Stimulated activated CD8-positive, alpha-beta memory T cell treated with anti-CD3 and anti-CD28 coated beads, Interleukin-4, amount 100 ng/mL, for 24 hours (primary cell): ENCODE data around the gene POLR3B.
"Not testable (repeated sequence)": the region's sequence is repeated elsewhere in the genome, so short reads cannot be mapped to it uniquely, and the experiment has no call there.

Experiments
- DNase-seq: peaks from one replicate; pipeline ENCODE4 v3.0.0-alpha.2; 2020; ENCODE audit warnings: low read depth

The POLR3B gene

GRCh38 chr12:106357549-106358395 lies at the start of gene POLR3B:
Gene POLR3B (plus strand): TSS chr12:106357748. CDS start chr12:106357880, 132 bp downstream.
- DNase-seq = peak; percentile 93

- no peak for DNase-seq
Measured at GRCh38 chr12:106308121-106308520, 49.4 kb upstream of the POLR3B start.

GRCh38 chr12:106308611-106309010 lies 48.9 kb upstream of the POLR3B start:
- DNase-seq = no peak

- no peak for DNase-seq
Measured at GRCh38 chr12:106309671-106310505, 47.7 kb upstream of the POLR3B start.

GRCh38 chr12:106310687-106311086 lies 46.9 kb upstream of the POLR3B start:
- DNase-seq = no peak

- no peak for DNase-seq
Measured at GRCh38 chr12:106311139-106311538, 46.4 kb upstream of the POLR3B start.

GRCh38 chr12:106313413-106313812 lies 44.1 kb upstream of the POLR3B start:
- DNase-seq = not testable (repeated sequence)

- DNase-seq = no peak
Measured at GRCh38 chr12:106315523-106315922, 42.0 kb upstream of the POLR3B start.

DNA sequence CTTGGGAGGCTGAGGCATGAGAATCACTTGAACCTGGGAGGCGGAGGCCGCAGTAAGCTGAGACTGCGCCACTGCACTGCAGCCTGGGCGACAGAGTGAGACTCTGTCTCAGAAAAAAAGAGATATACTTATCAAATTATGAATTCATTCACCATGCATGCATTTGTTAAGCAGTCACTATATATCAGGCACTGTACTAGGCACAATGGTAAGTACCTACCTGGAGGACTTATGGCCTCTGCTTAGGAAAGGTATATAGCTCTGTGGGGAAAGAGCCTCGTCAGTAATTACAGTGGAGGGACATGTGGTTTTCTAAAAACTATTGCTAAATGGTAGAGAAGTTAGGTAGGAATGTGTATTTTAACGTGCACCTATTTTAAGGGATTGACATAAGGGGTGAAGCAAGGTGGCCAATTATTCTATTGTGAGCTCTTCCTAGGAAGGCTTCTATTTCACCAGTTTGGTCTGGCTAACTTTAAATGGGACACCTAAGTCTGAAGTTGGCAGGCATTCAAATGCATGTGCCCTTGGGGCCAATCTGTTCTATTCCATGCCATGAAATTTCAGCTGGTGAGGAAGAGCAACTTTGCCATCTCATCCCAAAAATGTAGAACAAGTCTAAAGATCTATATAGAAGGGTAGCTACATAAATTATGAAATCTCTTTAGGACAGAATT lies 40.0 kb upstream of the POLR3B start:
- no peak for DNase-seq

- no peak for DNase-seq
Measured at GRCh38 chr12:106321139-106321850, 36.3 kb upstream of the POLR3B start.

- DNase-seq = no peak
Measured at GRCh38 chr12:106323537-106323936, 34.0 kb upstream of the POLR3B start.

DNA sequence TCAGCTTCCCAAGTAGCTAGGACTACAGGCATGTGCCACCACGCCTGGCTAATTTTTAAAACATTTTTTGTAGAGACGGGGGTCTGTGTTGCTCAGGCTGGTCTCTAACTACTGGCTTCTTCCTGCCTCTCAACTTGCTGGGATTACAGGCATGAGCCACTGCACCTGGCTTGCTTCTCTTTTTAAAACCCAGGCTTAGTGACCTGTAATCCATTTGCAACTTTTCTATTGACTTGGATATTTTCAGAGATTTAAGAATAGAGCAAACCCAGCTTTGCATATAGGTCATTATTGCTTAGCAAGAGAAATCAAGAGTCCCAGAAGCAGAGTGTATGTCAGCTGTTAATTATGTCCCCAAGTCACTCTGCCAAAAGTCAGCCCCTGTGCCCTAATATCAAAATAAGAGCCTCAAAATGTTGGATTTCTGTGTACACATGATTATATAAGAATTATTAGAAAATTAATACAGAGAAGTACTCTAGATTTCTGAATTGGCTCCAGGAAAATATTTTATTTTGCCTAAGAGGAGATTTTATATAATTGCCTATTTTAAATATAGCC lies 30.2 kb upstream of the POLR3B start:
- DNase-seq = no peak

DNA sequence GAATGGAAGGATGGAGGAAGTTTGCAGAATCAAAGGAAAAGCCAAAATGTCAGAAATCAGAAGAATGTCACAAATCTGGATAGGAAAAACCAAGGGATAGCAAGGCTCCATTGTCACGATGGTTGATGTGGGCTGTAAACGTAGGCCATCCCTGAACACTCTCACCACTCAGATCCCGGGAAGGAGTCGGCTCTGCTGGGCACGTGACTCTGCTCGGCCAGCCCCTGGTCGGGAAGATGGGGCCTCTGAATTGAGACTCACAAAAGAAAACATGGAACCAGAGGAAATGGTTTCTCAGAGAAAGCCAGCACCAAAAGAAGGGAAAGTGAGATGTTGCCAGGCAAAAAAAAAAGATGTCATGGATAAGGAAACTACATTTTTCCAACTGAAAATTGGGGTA lies 28.8 kb upstream of the POLR3B start:
- no peak for DNase-seq

- DNase-seq = no peak
Measured at GRCh38 chr12:106329231-106329982, 28.1 kb upstream of the POLR3B start.

DNA sequence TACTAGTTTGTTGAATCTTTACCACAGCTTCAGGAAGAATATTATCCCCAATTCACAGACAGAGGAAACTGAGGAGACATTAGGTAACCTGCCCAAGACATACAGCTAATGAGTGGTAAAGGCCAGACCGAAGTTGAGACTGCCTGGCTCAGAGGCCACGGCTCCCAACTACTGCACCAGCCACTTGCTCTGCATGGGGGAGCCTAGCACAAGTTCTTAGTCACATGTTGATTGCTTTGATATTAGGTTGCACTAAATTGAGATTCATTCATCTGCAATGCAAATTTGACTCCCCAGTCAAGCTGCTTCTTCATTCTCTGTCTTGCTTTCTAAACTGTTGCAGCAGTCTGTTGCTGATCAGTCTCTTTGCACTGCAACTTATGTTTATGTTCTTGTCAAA lies 25.9 kb upstream of the POLR3B start:
- no peak for DNase-seq

- no peak for DNase-seq
Measured at GRCh38 chr12:106332536-106332935, 25.0 kb upstream of the POLR3B start.

- no peak for DNase-seq
Measured at GRCh38 chr12:106333010-106333409, 24.5 kb upstream of the POLR3B start.

DNA sequence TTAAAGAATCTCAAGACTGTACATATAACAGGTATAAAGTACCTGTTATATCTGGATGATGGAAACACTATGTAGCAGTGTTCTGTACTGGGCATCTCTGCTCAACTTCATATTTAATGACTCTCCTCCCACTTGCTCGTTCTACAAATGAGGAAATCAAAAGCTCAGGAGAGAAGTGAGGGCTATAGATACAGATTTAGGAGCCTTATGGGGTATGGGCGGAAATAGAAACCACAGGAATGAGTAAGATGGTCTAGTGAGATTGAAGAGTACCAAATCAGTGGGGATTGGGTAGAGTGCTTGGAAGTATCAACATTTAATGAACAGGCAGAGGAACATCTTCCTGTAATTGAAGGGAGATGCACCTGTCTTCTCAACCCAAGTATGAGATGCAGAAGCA lies 23.8 kb upstream of the POLR3B start:
- DNase-seq = no peak

DNA sequence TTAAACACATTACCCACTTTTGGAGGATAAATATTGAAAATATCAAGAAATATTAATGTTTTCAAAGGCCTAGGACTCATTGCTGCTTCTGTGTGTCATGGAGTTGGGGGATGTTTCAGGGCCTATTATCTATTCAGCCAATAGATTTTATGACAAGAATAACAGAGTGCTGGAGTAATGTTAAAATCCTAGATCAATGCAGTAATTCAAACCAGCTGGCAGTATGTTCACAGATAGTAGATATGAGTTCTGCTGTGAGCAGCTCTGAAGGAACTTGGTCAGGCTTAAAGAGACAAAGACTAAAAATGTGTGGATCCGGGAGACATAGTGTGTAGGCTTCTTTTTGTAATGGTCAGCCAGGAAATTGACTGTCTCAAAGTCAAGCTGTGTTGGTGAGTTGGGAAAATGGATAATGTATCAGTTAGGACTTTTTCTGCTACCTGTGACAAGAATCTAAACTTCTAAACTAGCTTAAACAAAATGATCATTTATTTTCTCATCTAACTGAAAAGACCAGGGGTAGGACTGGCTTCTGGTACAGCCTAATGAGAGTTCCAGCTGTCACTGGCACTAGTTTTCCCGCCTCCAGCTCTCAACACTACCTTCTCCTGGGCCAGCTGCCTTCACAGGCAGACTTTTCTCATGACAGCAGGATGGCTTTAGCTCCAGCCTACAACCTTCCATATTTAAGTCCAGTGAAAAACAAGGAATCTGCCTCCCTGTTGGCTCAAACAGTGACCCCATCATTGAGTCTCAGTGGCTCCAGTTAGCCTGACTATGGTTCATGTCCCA lies 16.3 kb upstream of the POLR3B start:
- DNase-seq = no peak
